ENCODE measurements around the gene CABLES1. TPM values are rescaled to one million over a fixed set of nuclear protein-coding genes. Genes with fewer than 3 reads are reported as not detected.

The CABLES1 gene
- total and polyA plus RNA-seq, 7 experiments from 2014 or later, result 0.11 to 5.7 (median 0.58) TPM; not detected in 3

DNA sequence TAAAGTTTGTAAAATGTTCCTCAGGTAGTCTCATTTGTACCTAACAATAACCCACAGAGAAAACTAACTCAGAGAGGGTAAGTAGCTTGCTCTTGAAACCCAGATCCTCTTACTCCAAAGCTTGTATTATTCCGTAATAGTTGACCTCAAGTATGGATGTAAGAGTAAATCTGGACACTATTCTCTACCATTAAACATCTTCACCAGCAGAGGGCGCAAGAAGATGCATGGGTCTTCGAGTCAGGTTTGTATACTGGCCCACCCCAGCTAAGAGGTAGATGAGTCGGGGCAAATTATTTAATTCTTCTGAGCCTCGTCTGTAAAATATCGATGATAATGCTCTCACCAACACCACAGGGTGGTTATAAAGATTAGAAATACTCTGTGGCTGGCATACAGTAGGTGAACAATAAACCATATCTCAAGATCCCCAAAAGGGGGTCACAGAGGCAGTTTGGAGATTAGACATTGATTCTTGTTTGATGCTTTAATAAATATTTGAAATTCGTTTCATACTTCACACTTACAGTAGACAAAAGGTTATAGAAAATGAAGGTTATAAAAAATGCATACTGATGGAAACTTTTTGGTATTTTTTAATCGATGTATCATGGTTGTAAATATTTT is 3.5 kb upstream of the CABLES1 start:
- Histone ChIP-seq H3K36me3 (ENCODE audit: control insufficient read depth in 2 of 3, insufficient read depth in 3 of 3, low read length in 3 of 3) (no peaks in the 10 kb centered on the region), H3K4me3 (ENCODE audit: low read length) (no peak overlapping the region), H3K9me3 (ENCODE audit: control insufficient read depth in 2 of 3, low read length in 3 of 3) (no peaks in the 10 kb centered on the region), H3K27ac (ENCODE audit: low read depth, low read length) (no peak overlapping the region), H3K4me1 (ENCODE audit: control insufficient read depth in 2 of 2, insufficient read depth in 2 of 2, low read length in 2 of 2) (peaks cover 0 to 14% of the 10 kb centered on the region in 2 donors), H3K27me3 (ENCODE audit: control insufficient read depth in 2 of 2, insufficient read depth in 2 of 2, low read length in 2 of 2) (peaks cover 3 to 9% of the 10 kb centered on the region in 2 donors)
- no peaks in the 10 kb centered on the region for H3K9me3 Mint-ChIP-seq
- H3K4me3 Mint-ChIP-seq, result no peak overlapping the region
- H3K27me3 Mint-ChIP-seq, result peaks cover 16 to 30% (median 25%) of the 10 kb centered on the region in 5 donors
- no peaks in the 10 kb centered on the region for H3K36me3 Mint-ChIP-seq
- ATAC-seq (peak; percentile 64), DNase-seq (peak in 8 of 9 donors; percentile 33 to 73 (median 58))
- H3K27ac Mint-ChIP-seq, result peak overlapping the region in 1 of 9 donors; percentile 9
- ChIA-PET POLR2A (interaction anchor here (1.1 kb wide), 1 partner anchor 280 kb away, joined by 3 read pairs; no protein-coding TSS in a partner anchor), CTCF (interaction anchor here (0.6 to 1.7 kb wide), 10 partner anchors 9 to 424 kb away, joined by 3 to 5 read pairs (median 3); no protein-coding TSS in a partner anchor)
- intact Hi-C loops (cut with micrococcal nuclease), result loop anchor here (1.0 to 10.0 kb wide), 16 partner anchors 53 to 570 kb away; partner anchors contain the start of genes NPC1 (in 1 of the 2), RBBP8 (in 1 of the 2) and RMC1 (in 1 of the 2)
- H3K4me1 Mint-ChIP-seq, result peaks cover 0 to 20% (median 15%) of the 10 kb centered on the region in 7 donors

DNA sequence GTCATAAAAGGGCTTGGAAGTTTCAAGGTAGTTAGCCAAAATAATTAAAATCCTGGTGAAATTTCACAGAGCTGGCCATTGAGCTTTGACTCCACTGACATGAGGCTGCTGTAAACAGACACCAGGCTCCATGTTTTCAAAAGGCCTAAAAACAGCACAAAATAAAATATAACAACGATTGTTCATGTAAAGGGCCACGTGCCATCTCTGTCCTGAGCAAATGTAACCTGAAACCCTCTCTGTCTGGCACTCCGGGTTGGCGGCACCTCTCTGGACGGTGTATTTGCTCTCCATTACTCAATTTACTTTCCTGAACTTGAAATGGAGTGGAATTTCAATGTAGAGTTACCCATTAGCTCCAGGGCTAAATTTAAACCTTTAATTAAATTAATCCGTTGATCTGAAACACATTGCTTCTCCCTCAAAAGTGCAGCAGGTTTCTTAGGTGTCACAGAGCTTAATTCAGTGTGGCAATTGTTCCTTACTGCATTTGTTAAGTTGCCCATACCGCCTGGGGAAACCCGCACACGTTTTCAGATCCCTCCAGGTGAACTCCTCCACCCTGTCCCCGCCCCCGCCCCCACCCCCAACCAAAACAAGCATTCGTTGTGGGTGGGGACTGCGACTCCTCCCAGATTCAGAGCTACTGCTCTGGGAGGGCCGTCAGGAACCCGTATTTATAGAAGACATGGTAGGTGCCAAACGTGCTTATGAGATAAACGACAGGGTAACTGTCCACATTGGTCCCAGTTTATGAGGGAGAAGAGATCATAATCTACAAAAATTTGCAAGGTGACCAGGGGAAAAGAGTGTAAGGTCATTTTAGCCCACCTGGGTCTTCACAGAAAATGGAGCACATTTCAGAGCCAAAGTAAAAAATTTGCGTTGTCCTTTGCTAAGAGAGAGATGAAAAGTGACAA is 1.2 kb upstream of the CABLES1 start:
- Histone ChIP-seq H3K36me3 (ENCODE audit: control insufficient read depth in 2 of 3, insufficient read depth in 3 of 3, low read length in 3 of 3) (no peaks in the 10 kb centered on the region), H3K27ac (ENCODE audit: low read depth, low read length) (no peak overlapping the region), H3K4me1 (ENCODE audit: control insufficient read depth in 2 of 2, insufficient read depth in 2 of 2, low read length in 2 of 2) (peaks cover 0 to 16% of the 10 kb centered on the region in 2 donors), H3K27me3 (ENCODE audit: control insufficient read depth in 2 of 2, insufficient read depth in 2 of 2, low read length in 2 of 2) (peaks cover 3 to 9% of the 10 kb centered on the region in 2 donors), H3K9me3 (ENCODE audit: control insufficient read depth in 2 of 3, low read length in 3 of 3) (no peaks in the 10 kb centered on the region), H3K4me3 (ENCODE audit: low read length) (peak overlapping the region; percentile 35)
- DNase-seq (peak in 5 of 9 donors; percentile 12 to 36 (median 25)), ATAC-seq (peak; percentile 50)
- Mint-ChIP-seq H3K4me1 (peaks cover 0 to 34% (median 19%) of the 10 kb centered on the region in 7 donors), H3K27me3 (peaks cover 31 to 45% (median 40%) of the 10 kb centered on the region in 5 donors), H3K4me3 (peak overlapping the region; percentile 21 to 86 (median 80)), H3K27ac (peak overlapping the region in 3 of 9 donors; percentile 20 to 78 (median 51)), H3K9me3 (no peaks in the 10 kb centered on the region), H3K36me3 (peaks cover 0 to 3% (median 0%) of the 10 kb centered on the region in 5 donors)
- ChIA-PET CTCF (interaction anchor here (0.7 kb wide), 2 partner anchors 8 to 278 kb away, joined by 4 read pairs; no protein-coding TSS in a partner anchor), POLR2A (no interaction called here)
- intact Hi-C loops (cut with micrococcal nuclease), result loop anchor here (1.0 to 10.0 kb wide), 4 partner anchors 51 to 568 kb away; no protein-coding TSS in a partner anchor

GRCh38 chr18:23135550-23136325 is 453 bp downstream of the CABLES1 start:
- no peaks in the 10 kb centered on the region for H3K36me3 ChIP-seq (ENCODE audit: control insufficient read depth in 2 of 3, insufficient read depth in 3 of 3, low read length in 3 of 3)
- intact Hi-C loops (cut with micrococcal nuclease), result loop anchor here in 1 of 2 donors (10.0 kb wide), 1 partner anchor 49 kb away; no protein-coding TSS in a partner anchor
- H3K4me3 ChIP-seq (ENCODE audit: low read length), result peak overlapping the region; percentile 35
- H3K36me3 Mint-ChIP-seq, result peaks cover 0 to 3% (median 0%) of the 10 kb centered on the region in 5 donors
- CTCF ChIA-PET, result interaction anchor here (1.3 kb wide), 1 partner anchor 278 kb away, joined by 3 read pairs; no protein-coding TSS in a partner anchor
- H3K27ac ChIP-seq (ENCODE audit: low read depth, low read length), result no peak overlapping the region
- POLR2A ChIA-PET, result no interaction called here
- H3K9me3 Mint-ChIP-seq, result no peaks in the 10 kb centered on the region
- H3K4me1 ChIP-seq (ENCODE audit: control insufficient read depth in 2 of 2, insufficient read depth in 2 of 2, low read length in 2 of 2), result peaks cover 0 to 16% of the 10 kb centered on the region in 2 donors
- ATAC-seq, result peak; percentile 55
- H3K27me3 ChIP-seq (ENCODE audit: control insufficient read depth in 2 of 2, insufficient read depth in 2 of 2, low read length in 2 of 2), result peaks cover 3 to 9% of the 10 kb centered on the region in 2 donors
- peak overlapping the region in 5 of 10 donors; percentile 34 to 84 (median 79) for H3K4me3 Mint-ChIP-seq
- peak in 6 of 9 donors; percentile 11 to 41 (median 22) for DNase-seq
- H3K27ac Mint-ChIP-seq, result no peak overlapping the region
- H3K4me1 Mint-ChIP-seq, result peaks cover 0 to 34% (median 19%) of the 10 kb centered on the region in 7 donors
- H3K9me3 ChIP-seq (ENCODE audit: control insufficient read depth in 2 of 3, low read length in 3 of 3), result no peaks in the 10 kb centered on the region
- peaks cover 35 to 48% (median 40%) of the 10 kb centered on the region in 5 donors for H3K27me3 Mint-ChIP-seq

GRCh38 chr18:23136326-23137096 is 1.2 kb downstream of the CABLES1 start:
- Histone ChIP-seq H3K4me3 (ENCODE audit: low read length) (no peak overlapping the region), H3K27ac (ENCODE audit: low read depth, low read length) (no peak overlapping the region), H3K4me1 (ENCODE audit: control insufficient read depth in 2 of 2, insufficient read depth in 2 of 2, low read length in 2 of 2) (peaks cover 0 to 16% of the 10 kb centered on the region in 2 donors), H3K27me3 (ENCODE audit: control insufficient read depth in 2 of 2, insufficient read depth in 2 of 2, low read length in 2 of 2) (peaks cover 3 to 9% of the 10 kb centered on the region in 2 donors), H3K9me3 (ENCODE audit: control insufficient read depth in 2 of 3, low read length in 3 of 3) (no peaks in the 10 kb centered on the region), H3K36me3 (ENCODE audit: control insufficient read depth in 2 of 3, insufficient read depth in 3 of 3, low read length in 3 of 3) (no peaks in the 10 kb centered on the region)
- intact Hi-C loops (cut with micrococcal nuclease), result loop anchor here in 1 of 2 donors (10.0 kb wide), 1 partner anchor 48 kb away; no protein-coding TSS in a partner anchor
- DNase-seq (peak in 2 of 9 donors; percentile 15 to 22), ATAC-seq (no peak)
- Mint-ChIP-seq H3K9me3 (no peaks in the 10 kb centered on the region), H3K36me3 (peaks cover 0 to 3% (median 0%) of the 10 kb centered on the region in 5 donors), H3K27me3 (peaks cover 35 to 48% (median 40%) of the 10 kb centered on the region in 5 donors), H3K4me1 (peaks cover 0 to 34% (median 19%) of the 10 kb centered on the region in 7 donors), H3K4me3 (peak overlapping the region; percentile 26 to 76 (median 60)), H3K27ac (no peak overlapping the region)
- POLR2A ChIA-PET, result no interaction called here
- CTCF ChIA-PET, result interaction anchor here (1.3 kb wide), 1 partner anchor 277 kb away, joined by 3 read pairs; no protein-coding TSS in a partner anchor

GRCh38 chr18:23137097-23137635 is 1.9 kb downstream of the CABLES1 start:
- Histone ChIP-seq H3K4me1 (ENCODE audit: control insufficient read depth in 2 of 2, insufficient read depth in 2 of 2, low read length in 2 of 2) (peaks cover 0 to 16% of the 10 kb centered on the region in 2 donors), H3K27me3 (ENCODE audit: control insufficient read depth in 2 of 2, insufficient read depth in 2 of 2, low read length in 2 of 2) (peaks cover 3 to 9% of the 10 kb centered on the region in 2 donors), H3K36me3 (ENCODE audit: control insufficient read depth in 2 of 3, insufficient read depth in 3 of 3, low read length in 3 of 3) (no peaks in the 10 kb centered on the region), H3K4me3 (ENCODE audit: low read length) (no peak overlapping the region), H3K27ac (ENCODE audit: low read depth, low read length) (no peak overlapping the region), H3K9me3 (ENCODE audit: control insufficient read depth in 2 of 3, low read length in 3 of 3) (no peaks in the 10 kb centered on the region)
- no peaks in the 10 kb centered on the region for H3K9me3 Mint-ChIP-seq
- H3K27me3 Mint-ChIP-seq, result peaks cover 28 to 43% (median 37%) of the 10 kb centered on the region in 5 donors
- DNase-seq (no peak), ATAC-seq (no peak)
- H3K4me3 Mint-ChIP-seq, result peak overlapping the region; percentile 26 to 76 (median 60)
- peaks cover 0 to 3% (median 0%) of the 10 kb centered on the region in 5 donors for H3K36me3 Mint-ChIP-seq
- intact Hi-C loops (cut with micrococcal nuclease), result loop anchor here in 1 of 2 donors (10.0 kb wide), 1 partner anchor 48 kb away; no protein-coding TSS in a partner anchor
- ChIA-PET POLR2A (no interaction called here), CTCF (interaction anchor here (1.3 kb wide), 1 partner anchor 276 kb away, joined by 3 read pairs; no protein-coding TSS in a partner anchor)
- no peak overlapping the region for H3K27ac Mint-ChIP-seq
- peaks cover 0 to 29% (median 15%) of the 10 kb centered on the region in 7 donors for H3K4me1 Mint-ChIP-seq
